SHP77 treated with DMSO at 0.1 percent for 48 hours (cell line): ENCODE data around the gene SLC10A3.
A peak's percentile ranks its signal among the peaks of the same experiment; 100 is the strongest.

Experiments used
- DNase-seq: peaks from one replicate; lab custom pipeline; 2025; lab: John Stamatoyannopoulos, UW

Gene SLC10A3

DNA sequence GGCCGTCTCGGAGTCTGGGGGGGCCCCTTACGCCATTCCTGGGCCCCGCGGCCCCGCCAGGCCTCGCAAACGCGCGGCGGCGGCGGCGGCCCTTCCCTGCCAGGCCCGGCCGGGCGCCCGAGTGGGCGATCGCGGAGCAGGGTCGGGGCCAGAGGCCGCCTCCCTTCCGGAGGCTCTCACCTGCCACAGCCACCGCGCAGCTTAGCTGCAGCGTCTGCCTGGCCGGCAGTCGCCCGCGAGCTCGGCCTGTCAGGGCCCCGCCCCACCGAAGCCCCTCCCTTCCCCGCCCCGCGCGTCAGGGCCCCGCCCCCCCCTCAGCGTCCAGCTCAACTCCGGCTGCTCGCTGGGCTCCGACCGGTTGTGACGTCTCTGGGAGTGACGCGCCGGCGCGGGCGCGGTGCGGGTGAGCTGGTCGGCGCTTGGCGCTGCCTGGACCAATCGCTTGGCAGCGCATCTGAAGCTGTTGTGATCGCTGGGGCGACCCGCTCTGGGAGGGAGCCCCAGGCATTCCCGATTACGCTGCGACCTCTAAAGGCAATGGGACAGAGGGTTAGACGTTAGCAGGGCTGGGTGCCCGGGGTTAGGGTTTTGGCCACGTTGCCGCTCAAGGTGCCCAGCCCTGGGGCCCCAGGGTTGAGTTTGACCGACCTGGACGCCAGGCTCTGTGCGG, at the start of gene SLC10A3:
SLC10A3 (minus strand) TSS at position 216 of the 670 bp plus-strand sequence. CDS start 1,689 bp downstream, outside the sequence.
- peak; percentile 42 for DNase-seq

- DNase-seq, result no peak
These were observed 48.6 kb upstream of the SLC10A3 start for GRCh38 chrX:154539077-154539476.

- no peak for DNase-seq
These were observed 45.5 kb upstream of the SLC10A3 start for GRCh38 chrX:154535892-154536291.

GRCh38 chrX:154534526-154535322, 44.3 kb upstream of the SLC10A3 start:
- peak; percentile 4 for DNase-seq

GRCh38 chrX:154532690-154533089, 42.3 kb upstream of the SLC10A3 start:
- no peak for DNase-seq

- no peak for DNase-seq
These were observed 41.2 kb upstream of the SLC10A3 start for GRCh38 chrX:154531626-154532025.

GRCh38 chrX:154530286-154530685, 39.9 kb upstream of the SLC10A3 start:
- no peak for DNase-seq

DNA sequence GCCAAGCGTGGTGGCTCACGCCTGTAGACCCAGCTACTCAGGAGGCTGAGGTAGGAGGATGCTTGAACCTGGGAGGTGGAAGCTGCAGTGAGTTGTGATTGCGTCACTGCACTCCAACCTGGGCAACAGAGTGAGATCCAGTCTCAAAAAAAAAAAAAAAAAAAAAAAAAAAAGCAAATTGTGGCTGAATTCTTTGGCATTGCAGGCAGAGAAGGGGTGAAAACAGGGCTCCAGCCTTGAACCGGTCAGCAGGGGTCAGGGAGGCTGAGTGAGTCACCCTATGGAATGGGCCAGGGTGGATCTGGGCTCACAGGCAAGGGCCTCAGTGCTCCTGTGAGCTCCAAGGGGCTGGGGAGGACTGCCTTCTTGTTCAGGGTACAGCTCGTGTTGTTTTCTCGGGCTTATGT, 38.8 kb upstream of the SLC10A3 start:
- no peak for DNase-seq

- DNase-seq, result peak; percentile 22
These were observed 36.7 kb upstream of the SLC10A3 start for GRCh38 chrX:154526901-154527675.

DNA sequence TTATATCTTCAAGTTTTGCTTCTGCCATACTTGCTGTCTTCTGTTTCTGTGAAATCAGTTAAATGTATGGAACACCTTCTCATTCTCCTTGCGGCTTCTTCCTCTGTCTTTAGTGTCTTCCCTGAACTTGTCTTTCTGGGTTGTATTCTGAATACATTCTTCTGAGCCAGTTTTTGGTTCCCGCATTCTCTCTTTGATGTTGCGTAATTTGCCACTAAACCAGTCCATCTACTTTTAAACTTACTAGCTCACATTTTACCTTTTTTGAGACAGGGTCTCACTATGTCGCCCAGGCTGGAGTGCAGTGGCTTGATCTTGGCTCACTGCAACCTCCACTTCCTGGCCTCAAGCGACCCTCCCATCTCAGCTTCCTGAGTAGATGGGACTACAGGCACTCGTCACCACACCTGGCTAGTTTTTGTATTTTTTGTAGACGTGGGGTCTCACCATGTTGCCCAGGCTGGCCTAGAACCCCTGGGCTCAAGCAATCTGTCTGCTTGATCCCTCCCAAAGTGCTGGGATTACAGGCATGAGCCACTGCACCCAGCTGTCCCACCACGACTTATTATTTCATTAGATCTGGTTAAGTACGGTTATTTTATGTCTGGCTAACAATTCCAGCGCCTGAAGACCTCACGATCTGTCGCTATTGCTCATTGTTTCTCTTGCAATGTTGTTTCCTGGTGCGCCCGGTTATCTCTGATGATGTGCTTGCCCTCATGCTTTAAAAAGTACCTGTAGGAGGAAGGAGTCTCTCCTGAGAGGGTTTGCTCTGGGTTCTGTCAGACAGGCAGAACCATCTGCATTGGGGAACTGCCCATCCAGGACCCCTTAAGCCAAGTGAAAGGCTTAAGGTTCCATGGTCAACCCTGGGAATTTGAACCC, 35.4 kb upstream of the SLC10A3 start:
- DNase-seq, result no peak

- DNase-seq, result no peak
These were observed 29.0 kb upstream of the SLC10A3 start for GRCh38 chrX:154519389-154519788.

DNA sequence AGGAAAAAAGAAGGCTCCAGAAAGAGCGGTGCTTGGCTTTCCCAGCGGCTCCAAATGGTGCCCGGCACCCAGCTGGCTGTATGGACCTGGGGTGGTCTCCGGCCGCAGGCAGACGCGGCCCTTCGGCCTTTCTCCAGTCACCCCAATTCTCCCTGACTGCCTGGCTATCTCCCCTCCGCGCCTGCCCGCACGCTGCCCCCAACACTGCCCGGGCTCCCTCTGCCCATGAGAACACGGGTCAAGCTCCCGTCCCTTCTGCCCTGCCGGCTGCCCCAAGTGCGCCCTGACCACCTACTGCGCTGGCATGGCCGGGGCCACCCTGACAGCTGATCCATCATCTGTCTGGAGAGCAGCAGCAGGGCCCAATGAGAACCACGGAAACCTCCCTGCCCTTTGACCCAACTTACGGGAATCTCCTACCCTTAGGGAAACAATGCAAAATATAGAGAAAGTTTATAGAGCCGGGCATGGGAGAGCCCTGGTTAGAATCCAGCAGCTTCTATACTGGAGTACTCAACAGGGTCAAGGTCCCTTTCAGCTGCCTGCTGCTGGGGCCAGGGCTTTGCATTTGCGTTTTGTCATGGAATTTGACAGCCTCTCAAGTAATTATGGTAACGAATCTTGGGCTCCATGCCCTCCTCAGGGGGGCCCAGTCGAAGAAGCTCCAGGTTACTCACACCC, 26.8 kb upstream of the SLC10A3 start:
- no peak for DNase-seq

DNA sequence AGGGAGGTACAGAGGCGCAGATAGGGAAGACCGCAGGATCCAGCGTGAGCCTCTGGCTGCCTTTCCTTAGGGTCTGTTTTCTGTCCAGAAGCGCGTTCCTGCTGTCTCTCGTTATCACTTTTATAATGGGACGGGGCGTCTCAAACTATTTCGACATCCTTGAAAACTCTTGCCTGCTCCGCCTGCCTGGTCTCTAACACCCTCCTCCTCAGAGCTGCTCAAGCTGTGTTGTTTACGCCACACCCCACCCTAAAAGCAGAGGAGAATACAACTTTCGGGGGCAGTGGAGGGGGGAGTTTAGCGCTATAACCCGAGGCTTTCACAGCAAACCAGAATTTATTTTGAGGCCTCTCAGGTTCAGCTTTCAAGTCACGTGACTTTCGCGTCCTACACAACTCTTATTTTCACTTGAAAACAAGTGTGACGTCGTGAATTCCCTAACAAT, 26.2 kb upstream of the SLC10A3 start:
- DNase-seq, result no peak

- DNase-seq, result peak; percentile 60
These were observed 25.7 kb upstream of the SLC10A3 start, which contains the start of gene FAM3A for GRCh38 chrX:154515966-154516655. Gene FAM3A, minus strand, starts transcription at chrX:154516232. Its CDS starts 460 bp downstream, at chrX:154515772.

DNA sequence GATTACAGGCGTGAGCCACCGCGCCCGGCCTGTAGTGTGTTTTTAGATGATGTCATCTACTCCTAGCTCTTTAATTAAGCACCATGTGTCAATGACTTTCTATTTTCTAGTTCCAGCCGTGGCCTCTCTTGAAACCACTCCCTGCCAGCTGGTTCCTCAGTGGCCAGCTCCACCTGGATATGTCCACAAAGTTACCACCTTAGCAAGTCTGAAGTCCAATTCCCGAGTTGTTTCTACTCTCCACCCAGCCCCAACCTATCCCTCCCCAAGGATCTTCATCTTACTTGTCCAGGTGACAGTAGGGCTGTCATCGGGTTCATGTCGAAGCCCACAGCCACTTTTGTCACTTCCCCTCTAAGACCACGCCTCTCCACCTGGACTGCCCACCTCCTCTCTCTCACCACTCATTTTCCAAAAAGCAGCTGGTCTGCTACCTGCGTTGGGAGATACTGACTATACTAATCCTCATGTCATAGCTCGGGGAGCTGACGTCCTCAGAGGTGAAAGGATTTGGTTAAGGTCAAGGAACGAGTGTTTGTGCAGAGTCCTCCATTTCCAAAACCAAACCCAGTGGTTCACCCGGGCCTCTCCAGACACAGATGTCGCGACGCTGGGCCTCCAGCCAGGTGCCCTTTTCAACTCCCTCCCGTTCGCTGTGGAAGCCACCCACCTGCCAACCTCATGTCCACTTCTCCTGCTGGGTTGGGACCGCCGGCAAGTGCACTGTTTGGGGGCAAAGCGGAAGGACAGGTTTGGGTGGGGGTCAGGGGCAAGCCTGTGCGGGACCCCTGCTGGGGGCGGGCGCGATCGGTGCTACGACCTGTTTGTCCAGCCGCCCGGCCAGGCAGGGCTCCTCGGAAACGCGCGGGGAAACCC, 24.9 kb upstream of the SLC10A3 start:
- peak; percentile 45 for DNase-seq

- no peak for DNase-seq
These were observed 23.3 kb upstream of the SLC10A3 start for GRCh38 chrX:154513716-154514115.

DNA sequence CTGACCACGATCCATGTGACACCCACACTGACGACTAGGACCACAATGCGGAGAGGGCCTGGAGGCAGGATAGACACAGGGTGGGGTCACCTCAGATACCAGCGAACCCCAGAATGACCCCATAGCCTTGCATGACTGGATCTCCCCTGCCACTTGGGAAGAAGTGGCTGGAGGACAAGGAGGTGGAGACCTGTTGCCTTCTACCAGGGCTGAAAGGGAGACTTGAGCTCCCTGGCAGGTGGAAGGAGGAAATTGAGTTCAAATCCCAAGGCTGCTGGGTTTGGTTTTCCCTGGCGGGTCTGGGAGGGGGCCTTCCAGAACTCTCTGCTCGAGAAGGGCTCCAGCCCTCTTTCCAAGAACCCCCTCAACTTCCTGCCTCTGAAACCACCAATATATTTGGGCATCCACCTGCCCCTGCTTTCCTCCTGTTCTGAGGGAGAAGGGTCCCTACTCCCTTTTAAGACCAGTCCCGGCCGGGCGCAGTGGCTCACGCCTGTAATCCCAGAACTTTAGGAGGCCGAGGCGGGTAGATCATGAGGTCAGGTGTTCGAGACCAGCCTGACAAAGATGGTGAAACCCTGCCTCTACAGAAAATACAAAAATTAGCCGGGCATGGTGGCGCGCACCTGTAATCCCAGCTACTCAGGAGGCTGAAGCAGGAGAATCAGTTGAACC, 22.6 kb upstream of the SLC10A3 start:
- no peak for DNase-seq

- no peak for DNase-seq
These were observed 21.3 kb upstream of the SLC10A3 start for GRCh38 chrX:154511761-154512160.

- no peak for DNase-seq
These were observed 19.0 kb upstream of the SLC10A3 start for GRCh38 chrX:154509455-154509854.
